ENCODE data around the gene EHHADH. TPM values are rescaled to one million over a fixed set of nuclear protein-coding genes. Genes with fewer than 3 reads are reported as not detected.

The EHHADH gene
- total and polyA plus RNA-seq, 9 of the 15 experiments (the other 6 are each of a cell fraction or from before 2014, with no cell fraction given) = 3.6 to 6.4 (median 5.4) TPM

DNA sequence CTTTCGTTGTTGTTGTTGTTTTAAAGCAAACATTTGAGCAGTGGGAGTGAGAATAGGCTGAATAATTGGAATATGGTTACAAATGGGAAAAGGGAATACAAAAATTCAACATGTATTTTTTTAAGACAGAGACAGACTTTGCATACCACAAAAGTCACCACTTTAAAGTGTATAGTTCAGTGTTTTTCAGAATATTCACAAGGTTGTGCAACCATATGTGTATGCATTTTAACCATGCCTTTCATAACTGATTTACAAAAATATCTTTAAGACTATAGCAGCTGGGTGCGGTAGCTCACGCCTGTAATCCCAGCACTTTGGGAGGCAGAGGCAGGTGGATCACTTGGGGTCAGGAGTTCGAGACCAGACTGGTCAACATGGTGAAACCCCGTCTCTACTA is 41.3 kb downstream of the EHHADH start (continued):
- TF ChIP-seq, protein P1, sequence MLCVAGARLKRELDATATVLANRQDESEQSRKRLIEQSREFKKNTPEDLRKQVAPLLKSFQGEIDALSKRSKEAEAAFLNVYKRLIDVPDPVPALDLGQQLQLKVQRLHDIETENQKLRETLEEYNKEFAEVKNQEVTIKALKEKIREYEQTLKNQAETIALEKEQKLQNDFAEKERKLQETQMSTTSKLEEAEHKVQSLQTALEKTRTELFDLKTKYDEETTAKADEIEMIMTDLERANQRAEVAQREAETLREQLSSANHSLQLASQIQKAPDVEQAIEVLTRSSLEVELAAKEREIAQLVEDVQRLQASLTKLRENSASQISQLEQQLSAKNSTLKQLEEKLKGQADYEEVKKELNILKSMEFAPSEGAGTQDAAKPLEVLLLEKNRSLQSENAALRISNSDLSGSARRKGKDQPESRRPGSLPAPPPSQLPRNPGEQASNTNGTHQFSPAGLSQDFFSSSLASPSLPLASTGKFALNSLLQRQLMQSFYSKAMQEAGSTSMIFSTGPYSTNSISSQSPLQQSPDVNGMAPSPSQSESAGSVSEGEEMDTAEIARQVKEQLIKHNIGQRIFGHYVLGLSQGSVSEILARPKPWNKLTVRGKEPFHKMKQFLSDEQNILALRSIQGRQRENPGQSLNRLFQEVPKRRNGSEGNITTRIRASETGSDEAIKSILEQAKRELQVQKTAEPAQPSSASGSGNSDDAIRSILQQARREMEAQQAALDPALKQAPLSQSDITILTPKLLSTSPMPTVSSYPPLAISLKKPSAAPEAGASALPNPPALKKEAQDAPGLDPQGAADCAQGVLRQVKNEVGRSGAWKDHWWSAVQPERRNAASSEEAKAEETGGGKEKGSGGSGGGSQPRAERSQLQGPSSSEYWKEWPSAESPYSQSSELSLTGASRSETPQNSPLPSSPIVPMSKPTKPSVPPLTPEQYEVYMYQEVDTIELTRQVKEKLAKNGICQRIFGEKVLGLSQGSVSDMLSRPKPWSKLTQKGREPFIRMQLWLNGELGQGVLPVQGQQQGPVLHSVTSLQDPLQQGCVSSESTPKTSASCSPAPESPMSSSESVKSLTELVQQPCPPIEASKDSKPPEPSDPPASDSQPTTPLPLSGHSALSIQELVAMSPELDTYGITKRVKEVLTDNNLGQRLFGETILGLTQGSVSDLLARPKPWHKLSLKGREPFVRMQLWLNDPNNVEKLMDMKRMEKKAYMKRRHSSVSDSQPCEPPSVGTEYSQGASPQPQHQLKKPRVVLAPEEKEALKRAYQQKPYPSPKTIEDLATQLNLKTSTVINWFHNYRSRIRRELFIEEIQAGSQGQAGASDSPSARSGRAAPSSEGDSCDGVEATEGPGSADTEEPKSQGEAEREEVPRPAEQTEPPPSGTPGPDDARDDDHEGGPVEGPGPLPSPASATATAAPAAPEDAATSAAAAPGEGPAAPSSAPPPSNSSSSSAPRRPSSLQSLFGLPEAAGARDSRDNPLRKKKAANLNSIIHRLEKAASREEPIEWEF (CRISPR knock-in tag; IDR thresholded peaks at IDR 0.05) = no peak
- TF ChIP-seq, protein P2, sequence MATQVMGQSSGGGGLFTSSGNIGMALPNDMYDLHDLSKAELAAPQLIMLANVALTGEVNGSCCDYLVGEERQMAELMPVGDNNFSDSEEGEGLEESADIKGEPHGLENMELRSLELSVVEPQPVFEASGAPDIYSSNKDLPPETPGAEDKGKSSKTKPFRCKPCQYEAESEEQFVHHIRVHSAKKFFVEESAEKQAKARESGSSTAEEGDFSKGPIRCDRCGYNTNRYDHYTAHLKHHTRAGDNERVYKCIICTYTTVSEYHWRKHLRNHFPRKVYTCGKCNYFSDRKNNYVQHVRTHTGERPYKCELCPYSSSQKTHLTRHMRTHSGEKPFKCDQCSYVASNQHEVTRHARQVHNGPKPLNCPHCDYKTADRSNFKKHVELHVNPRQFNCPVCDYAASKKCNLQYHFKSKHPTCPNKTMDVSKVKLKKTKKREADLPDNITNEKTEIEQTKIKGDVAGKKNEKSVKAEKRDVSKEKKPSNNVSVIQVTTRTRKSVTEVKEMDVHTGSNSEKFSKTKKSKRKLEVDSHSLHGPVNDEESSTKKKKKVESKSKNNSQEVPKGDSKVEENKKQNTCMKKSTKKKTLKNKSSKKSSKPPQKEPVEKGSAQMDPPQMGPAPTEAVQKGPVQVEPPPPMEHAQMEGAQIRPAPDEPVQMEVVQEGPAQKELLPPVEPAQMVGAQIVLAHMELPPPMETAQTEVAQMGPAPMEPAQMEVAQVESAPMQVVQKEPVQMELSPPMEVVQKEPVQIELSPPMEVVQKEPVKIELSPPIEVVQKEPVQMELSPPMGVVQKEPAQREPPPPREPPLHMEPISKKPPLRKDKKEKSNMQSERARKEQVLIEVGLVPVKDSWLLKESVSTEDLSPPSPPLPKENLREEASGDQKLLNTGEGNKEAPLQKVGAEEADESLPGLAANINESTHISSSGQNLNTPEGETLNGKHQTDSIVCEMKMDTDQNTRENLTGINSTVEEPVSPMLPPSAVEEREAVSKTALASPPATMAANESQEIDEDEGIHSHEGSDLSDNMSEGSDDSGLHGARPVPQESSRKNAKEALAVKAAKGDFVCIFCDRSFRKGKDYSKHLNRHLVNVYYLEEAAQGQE (IDR thresholded peaks at IDR 0.05; ENCODE audit: borderline replicate concordance) = no peak
- TF ChIP-seq, protein P2 (CRISPR knock-in tag; IDR thresholded peaks at IDR 0.05; ENCODE audit: low read depth) = no peak

All from K562 (cell line).